Mucosa of descending colon (tissue), 3 donors: ENCODE measurements around the gene PLOD3. TPM values are rescaled to one million over a fixed set of nuclear protein-coding genes. Genes with fewer than 3 reads are reported as not detected.

Experiments used
- ATAC-seq: fragments of 200-7000 bp; cut with Tn5 transposase; one replicate; pipeline ENCODE4 v1.9.1; 2020; ENCODE audit warnings: mild to moderate bottlenecking, moderate library complexity
- DNase-seq, 3 donors: peaks; one replicate each; pipeline ENCODE4 v3.0.0-alpha.2; 2020
- H3K36me3 ChIP-seq: fragments of 200-600 bp; one replicate; pipeline ENCODE4 v1.8.0; 2021; ENCODE audit warnings: low read depth, mild to moderate bottlenecking
- H3K4me1 ChIP-seq: fragments of 200-600 bp; one replicate; pipeline ENCODE4 v1.8.0; 2021; ENCODE audit warnings: low read depth, mild to moderate bottlenecking
- H3K4me3 ChIP-seq: fragments of 200-600 bp; one replicate; pipeline ENCODE4 v1.8.0; 2021; ENCODE audit warnings: mild to moderate bottlenecking
- H3K9me3 ChIP-seq: fragments of 200-600 bp; one replicate; pipeline ENCODE4 v1.8.0; 2021; ENCODE audit warnings: mild to moderate bottlenecking
- CTCF ChIP-seq: fragments of 200-600 bp; IDR thresholded peaks from one replicate; pipeline ENCODE4 v1.8.0; 2022; ENCODE audit warnings: antibody characterized with exemption, mild to moderate bottlenecking
- intact Hi-C, 2 donors: fragments of 100-400 bp; cut with DNase I in 1 of 2; cut with micrococcal nuclease in 1 of 2; formaldehyde crosslinking; loops; one replicate each; pipeline versions ENCODE4 v1.11.0 to v1.11.1; 2022; cut with DNase I, micrococcal nuclease
- total RNA-seq, 3 donors: library from RNA; stranded (reverse); fragmentation: NEBNext Ultra II Directional in 2 of 3; extraction: Animal tissue kit (Norgen Biotek cat#: 25700) in 2 of 3; gene quantifications; one replicate each; pipeline versions ENCODE4 v1.2.1 to v1.2.4, GENCODE V29; 2021 to 2023
- donor health status: DM: no; HTN: no; CAD: no; lungs with moderate emphysema.
- donor health status: DM: no; HTN: no; CAD: no.
- donor health status: DM: no; HTN: yes; CAD: no.

PLOD3 gene
- total RNA-seq, 3 donors from 2014 or later = 72.9 to 91.8 (median 87.2) TPM

- Histone ChIP-seq H3K4me3 (no peak overlapping the region), H3K36me3 (no peaks in the 10 kb centered on the region), H3K9me3 (no peaks in the 10 kb centered on the region), H3K4me1 (peaks cover 27% of the 10 kb centered on the region)
- no peak for TF ChIP-seq CTCF
- intact Hi-C loops = no loop called here
- DNase-seq (no peak), ATAC-seq (no peak)
These were observed 41.7 kb downstream of the PLOD3 start for GRCh38 chr7:101175664-101176063.

GRCh38 chr7:101174322-101174854 is 43.0 kb downstream of the PLOD3 start:
- no peak for TF ChIP-seq CTCF

GRCh38 chr7:101173752-101174244 is 43.6 kb downstream of the PLOD3 start:
- ATAC-seq = peak; percentile 63
- no peaks in the 10 kb centered on the region for H3K9me3 ChIP-seq
- peak in 1 of 3 donors; percentile 69 for DNase-seq
- no peak overlapping the region for H3K4me3 ChIP-seq
- intact Hi-C loops = no loop called here
- no peak for TF ChIP-seq CTCF
- H3K36me3 ChIP-seq = no peaks in the 10 kb centered on the region
- H3K4me1 ChIP-seq = peaks cover 28% of the 10 kb centered on the region

More at GRCh38 chr7:101174322-101174854, 43.0 kb downstream of the PLOD3 start:
- H3K9me3 ChIP-seq = no peaks in the 10 kb centered on the region
- ATAC-seq (no peak), DNase-seq (no peak)
- no peaks in the 10 kb centered on the region for H3K36me3 ChIP-seq
- intact Hi-C loops = no loop called here
- H3K4me3 ChIP-seq = no peak overlapping the region
- H3K4me1 ChIP-seq = peaks cover 26% of the 10 kb centered on the region

- Histone ChIP-seq H3K36me3 (no peaks in the 10 kb centered on the region), H3K4me3 (no peak overlapping the region), H3K9me3 (no peaks in the 10 kb centered on the region), H3K4me1 (peaks cover 28% of the 10 kb centered on the region)
- intact Hi-C loops = no loop called here
- ATAC-seq (peak; percentile 45), DNase-seq (peak; percentile 68 to 71 (median 68))
- no peak for TF ChIP-seq CTCF
These were observed 44.3 kb downstream of the PLOD3 start for GRCh38 chr7:101172854-101173751.

- intact Hi-C loops = no loop called here
- DNase-seq = no peak
These were observed 45.2 kb downstream of the PLOD3 start for GRCh38 chr7:101172005-101172853.

More at GRCh38 chr7:101172005-101172853, 45.2 kb downstream of the PLOD3 start:
- Histone ChIP-seq H3K4me3 (no peak overlapping the region), H3K4me1 (peaks cover 28% of the 10 kb centered on the region), H3K36me3 (no peaks in the 10 kb centered on the region), H3K9me3 (no peaks in the 10 kb centered on the region)
- ATAC-seq = peak; percentile 26
- no peak for TF ChIP-seq CTCF
